Right atrium auricular region (tissue), 2 donors: ENCODE data around the gene PPP4R3B. TPM values are rescaled to one million over a fixed set of nuclear protein-coding genes. Genes with fewer than 3 reads are reported as not detected.

Experiments used
- DNase-seq: peaks from one replicate; pipeline ENCODE4 v3.0.0-alpha.2; 2019; ENCODE audit warnings: low spot score
- H3K27ac ChIP-seq, 2 donors: fragments of 200-600 bp; sonication (generic); 1 replicate in 1 of 2; 2 replicates in 1 of 2; pipeline ENCODE4 v1.5.1; 2016 to 2019
- H3K27me3 ChIP-seq, 2 donors: fragments of 200-600 bp; sonication (generic); one replicate each; pipeline versions ENCODE4 v1.5.1 to v1.6.0; 2017 to 2019
- H3K36me3 ChIP-seq: fragments of 200-600 bp; sonication (generic); one replicate; pipeline ENCODE4 v1.5.1; 2016
- H3K4me1 ChIP-seq, 2 donors: fragments of 200-600 bp; sonication (generic); one replicate each; pipeline versions ENCODE4 v1.5.1 to v1.6.0; 2017 to 2019
- H3K4me3 ChIP-seq, 2 donors: fragments of 200-600 bp; sonication (generic); 1 replicate in 1 of 2; 2 replicates in 1 of 2; pipeline ENCODE4 v1.5.1; 2017 to 2019; ENCODE audit warnings: mild to moderate bottlenecking in 1 of 2, moderate library complexity in 1 of 2
- H3K9me3 ChIP-seq, 2 donors: fragments of 200-600 bp; sonication (generic); one replicate each; pipeline ENCODE4 v1.5.1; 2019
- total RNA-seq, 2 donors: library from RNA; depleted of rRNA; stranded (reverse); fragments of >200 nt; gene quantifications; one replicate each; pipeline ENCODE4 v1.1.0, GENCODE V29; 2016
- TF ChIP-seq, protein P1 (sequence below), 2 donors: fragments of 200-600 bp; sonication (generic); IDR thresholded peaks; one replicate each; pipeline ENCODE4 v1.5.1; 2019; ENCODE audit warnings: antibody characterized with exemption in 2 of 2

The PPP4R3B gene
- total RNA-seq, 2 donors from 2014 or later, result 22.8 to 23.4 TPM

DNA sequence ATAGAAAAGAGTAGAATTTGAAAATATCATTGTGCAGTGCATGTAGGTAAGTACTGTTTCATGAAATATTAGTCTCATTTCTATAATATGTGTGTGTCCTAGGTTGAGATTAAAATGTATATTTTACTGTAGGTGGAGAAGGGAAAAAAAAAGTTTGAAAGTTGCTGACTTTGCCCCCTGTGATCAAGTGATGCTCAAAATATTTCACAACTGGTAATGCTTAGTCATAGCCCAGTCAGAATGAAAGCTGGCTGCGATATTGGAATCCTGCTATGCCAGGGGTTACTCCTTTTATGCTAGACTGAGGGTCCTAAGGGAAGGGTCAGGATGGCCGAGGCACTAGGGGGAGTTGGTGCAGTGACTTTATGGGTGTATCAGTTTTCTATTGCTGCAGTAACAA is 117.4 kb downstream of the PPP4R3B start:
- DNase-seq, result no peak
- no peaks in the 10 kb centered on the region for H3K9me3 ChIP-seq
- H3K27ac ChIP-seq, result no peak overlapping the region
- TF ChIP-seq, protein P1, sequence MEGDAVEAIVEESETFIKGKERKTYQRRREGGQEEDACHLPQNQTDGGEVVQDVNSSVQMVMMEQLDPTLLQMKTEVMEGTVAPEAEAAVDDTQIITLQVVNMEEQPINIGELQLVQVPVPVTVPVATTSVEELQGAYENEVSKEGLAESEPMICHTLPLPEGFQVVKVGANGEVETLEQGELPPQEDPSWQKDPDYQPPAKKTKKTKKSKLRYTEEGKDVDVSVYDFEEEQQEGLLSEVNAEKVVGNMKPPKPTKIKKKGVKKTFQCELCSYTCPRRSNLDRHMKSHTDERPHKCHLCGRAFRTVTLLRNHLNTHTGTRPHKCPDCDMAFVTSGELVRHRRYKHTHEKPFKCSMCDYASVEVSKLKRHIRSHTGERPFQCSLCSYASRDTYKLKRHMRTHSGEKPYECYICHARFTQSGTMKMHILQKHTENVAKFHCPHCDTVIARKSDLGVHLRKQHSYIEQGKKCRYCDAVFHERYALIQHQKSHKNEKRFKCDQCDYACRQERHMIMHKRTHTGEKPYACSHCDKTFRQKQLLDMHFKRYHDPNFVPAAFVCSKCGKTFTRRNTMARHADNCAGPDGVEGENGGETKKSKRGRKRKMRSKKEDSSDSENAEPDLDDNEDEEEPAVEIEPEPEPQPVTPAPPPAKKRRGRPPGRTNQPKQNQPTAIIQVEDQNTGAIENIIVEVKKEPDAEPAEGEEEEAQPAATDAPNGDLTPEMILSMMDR (IDR thresholded peaks at IDR 0.05), result no peak
- H3K27me3 ChIP-seq, result no peaks in the 10 kb centered on the region
- no peak overlapping the region for H3K4me3 ChIP-seq
- no peaks in the 10 kb centered on the region for H3K36me3 ChIP-seq
- no peaks in the 10 kb centered on the region for H3K4me1 ChIP-seq

DNA sequence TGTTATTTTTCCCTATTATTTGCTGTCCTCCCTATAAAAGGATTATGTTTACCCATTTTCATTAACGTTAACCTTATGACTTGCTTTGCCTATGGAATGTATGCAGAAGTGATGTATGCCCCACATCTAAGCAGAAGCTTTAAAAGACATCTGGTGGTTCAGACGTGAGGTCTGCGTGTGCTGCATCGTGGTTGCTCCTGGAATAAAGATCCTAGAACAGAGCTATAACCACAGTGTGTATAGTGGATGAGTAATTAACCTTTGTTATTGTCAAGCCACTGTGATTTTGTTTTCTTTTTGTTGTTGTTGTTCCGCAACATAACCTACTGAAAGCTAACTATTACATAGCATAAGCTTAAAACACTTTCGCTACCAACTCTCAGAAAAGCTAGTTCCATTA is 118.8 kb downstream of the PPP4R3B start:
- no peak for DNase-seq
- H3K4me3 ChIP-seq, result no peak overlapping the region
- TF ChIP-seq, protein P1 (IDR thresholded peaks at IDR 0.05), result no peak
- H3K36me3 ChIP-seq, result no peaks in the 10 kb centered on the region
- H3K27me3 ChIP-seq, result no peaks in the 10 kb centered on the region
- no peaks in the 10 kb centered on the region for H3K9me3 ChIP-seq
- no peaks in the 10 kb centered on the region for H3K4me1 ChIP-seq
- H3K27ac ChIP-seq, result no peak overlapping the region

Other genes starting within 250 kb of the PPP4R3B start
- gene CCDC88A, start 197.8 kb downstream of the PPP4R3B start, total RNA-seq, result 10 to 100 TPM; 21.5 to 26.4 TPM
- gene CFAP36, start 97.9 kb downstream of the PPP4R3B start, total RNA-seq, result 10 to 100 TPM; 14.6 to 15.1 TPM
- gene PNPT1, start 76.2 kb upstream of the PPP4R3B start, total RNA-seq, result 10 to 100 TPM in 1 of 2 donors, 1 to 10 TPM in 1; 8.1 to 11.9 TPM